Stimulated activated effector memory CD8-positive, alpha-beta T cell treated with anti-CD3 and anti-CD28 coated beads, Interleukin-12 subunit alpha, Interleukin-12 subunit beta, amount 100 ng/mL, for 72 hours (primary cell): ENCODE measurements around the gene PPP6R1.

ENCODE experiments used
- ATAC-seq: fragments of 150-1000 bp; cut with Tn5 transposase; 2 replicates; pipeline ENCODE4 v1.10.0; 2021
- DNase-seq, 2 donors: peaks; one replicate each; pipeline ENCODE4 v3.0.0; 2021 to 2022; ENCODE audit warnings: low spot score in 2 of 2
- H3K27ac Mint-ChIP-seq: one replicate; pipeline ENCODE4 v1.8.0; 2022; ENCODE audit warnings: mild to moderate bottlenecking, mixed read lengths
- H3K36me3 Mint-ChIP-seq: one replicate; pipeline ENCODE4 v1.8.0; 2022; ENCODE audit warnings: mild to moderate bottlenecking, mixed read lengths
- H3K4me1 Mint-ChIP-seq: one replicate; pipeline ENCODE4 v1.8.0; 2022; ENCODE audit warnings: mixed read lengths
- H3K4me3 Mint-ChIP-seq: one replicate; pipeline ENCODE4 v1.8.0; 2022; ENCODE audit warnings: mild to moderate bottlenecking, mixed read lengths
- H3K9me3 Mint-ChIP-seq: one replicate; pipeline ENCODE4 v1.8.0; 2022; ENCODE audit warnings: mixed read lengths

Gene PPP6R1

GRCh38 chr19:55273978-55274707, 15.3 kb upstream of the PPP6R1 start:
- no peak for ATAC-seq
- Mint-ChIP-seq H3K4me3 (no peak overlapping the region), H3K27ac (no peak overlapping the region), H3K36me3 (peaks cover 63% of the 10 kb centered on the region), H3K4me1 (peaks cover 20% of the 10 kb centered on the region), H3K9me3 (no peaks in the 10 kb centered on the region)
- DNase-seq, result no peak

GRCh38 chr19:55272142-55272541, 13.3 kb upstream of the PPP6R1 start:
- ATAC-seq, result no peak
- Mint-ChIP-seq H3K36me3 (peaks cover 60% of the 10 kb centered on the region), H3K9me3 (no peaks in the 10 kb centered on the region), H3K4me1 (peaks cover 11% of the 10 kb centered on the region), H3K27ac (peak overlapping the region; percentile 21), H3K4me3 (no peak overlapping the region)
- DNase-seq, result no peak

- H3K27ac Mint-ChIP-seq, result no peak overlapping the region
- peaks cover 4% of the 10 kb centered on the region for H3K9me3 Mint-ChIP-seq
- H3K36me3 Mint-ChIP-seq, result peaks cover 55% of the 10 kb centered on the region
- H3K4me1 Mint-ChIP-seq, result peaks cover 9% of the 10 kb centered on the region
- ATAC-seq (peak; percentile 19), DNase-seq (no peak)
- no peak overlapping the region for H3K4me3 Mint-ChIP-seq
Observed at GRCh38 chr19:55270172-55270942, 11.5 kb upstream of the PPP6R1 start.

- no peak overlapping the region for H3K27ac Mint-ChIP-seq
Observed at GRCh38 chr19:55269299-55269698, 10.5 kb upstream of the PPP6R1 start.

GRCh38 chr19:55266840-55267239, 8.0 kb upstream of the PPP6R1 start:
- peak overlapping the region; percentile 63 for H3K27ac Mint-ChIP-seq
- DNase-seq, result no peak
- ATAC-seq, result no peak
- H3K9me3 Mint-ChIP-seq, result peaks cover 4% of the 10 kb centered on the region
- peaks cover 26% of the 10 kb centered on the region for H3K36me3 Mint-ChIP-seq
- H3K4me1 Mint-ChIP-seq, result peaks cover 9% of the 10 kb centered on the region
- H3K4me3 Mint-ChIP-seq, result no peak overlapping the region

More at GRCh38 chr19:55269299-55269698, 10.5 kb upstream of the PPP6R1 start:
- H3K4me1 Mint-ChIP-seq, result peaks cover 9% of the 10 kb centered on the region
- peaks cover 45% of the 10 kb centered on the region for H3K36me3 Mint-ChIP-seq
- no peak for ATAC-seq
- no peak overlapping the region for H3K4me3 Mint-ChIP-seq
- H3K9me3 Mint-ChIP-seq, result peaks cover 4% of the 10 kb centered on the region
- no peak for DNase-seq

GRCh38 chr19:55266404-55266803, 7.6 kb upstream of the PPP6R1 start:
- peaks cover 4% of the 10 kb centered on the region for H3K9me3 Mint-ChIP-seq
- H3K4me3 Mint-ChIP-seq, result no peak overlapping the region
- peak overlapping the region; percentile 63 for H3K27ac Mint-ChIP-seq

GRCh38 chr19:55265723-55266386, 7.0 kb upstream of the PPP6R1 start:
- no peak overlapping the region for H3K4me3 Mint-ChIP-seq
- peak overlapping the region; percentile 63 for H3K27ac Mint-ChIP-seq
- H3K36me3 Mint-ChIP-seq, result peaks cover 16% of the 10 kb centered on the region
- H3K4me1 Mint-ChIP-seq, result peaks cover 9% of the 10 kb centered on the region
- peaks cover 4% of the 10 kb centered on the region for H3K9me3 Mint-ChIP-seq
- ATAC-seq, result no peak
- no peak for DNase-seq

More at GRCh38 chr19:55266404-55266803, 7.6 kb upstream of the PPP6R1 start:
- H3K4me1 Mint-ChIP-seq, result peaks cover 9% of the 10 kb centered on the region
- DNase-seq, result no peak
- peaks cover 21% of the 10 kb centered on the region for H3K36me3 Mint-ChIP-seq
- no peak for ATAC-seq

GRCh38 chr19:55265173-55265572, 6.4 kb upstream of the PPP6R1 start:
- ATAC-seq (no peak), DNase-seq (no peak)
- Mint-ChIP-seq H3K4me1 (peaks cover 13% of the 10 kb centered on the region), H3K4me3 (no peak overlapping the region), H3K27ac (no peak overlapping the region), H3K36me3 (peaks cover 9% of the 10 kb centered on the region), H3K9me3 (peaks cover 4% of the 10 kb centered on the region)

- Mint-ChIP-seq H3K9me3 (peaks cover 4% of the 10 kb centered on the region), H3K36me3 (peaks cover 10% of the 10 kb centered on the region), H3K4me1 (peaks cover 18% of the 10 kb centered on the region), H3K4me3 (no peak overlapping the region), H3K27ac (no peak overlapping the region)
- ATAC-seq (no peak), DNase-seq (no peak)
Observed at GRCh38 chr19:55264531-55264930, 5.7 kb upstream of the PPP6R1 start.

- H3K36me3 Mint-ChIP-seq, result peaks cover 26% of the 10 kb centered on the region
- ATAC-seq, result no peak
- no peak for DNase-seq
- H3K4me1 Mint-ChIP-seq, result peaks cover 26% of the 10 kb centered on the region
- H3K4me3 Mint-ChIP-seq, result no peak overlapping the region
- peaks cover 4% of the 10 kb centered on the region for H3K9me3 Mint-ChIP-seq
- peak overlapping the region; percentile 67 for H3K27ac Mint-ChIP-seq
Observed at GRCh38 chr19:55262359-55262758, 3.5 kb upstream of the PPP6R1 start.

GRCh38 chr19:55261671-55262126, 2.9 kb upstream of the PPP6R1 start:
- Mint-ChIP-seq H3K4me3 (no peak overlapping the region), H3K27ac (peak overlapping the region; percentile 67), H3K9me3 (peaks cover 4% of the 10 kb centered on the region), H3K4me1 (peaks cover 32% of the 10 kb centered on the region), H3K36me3 (peaks cover 32% of the 10 kb centered on the region)
- no peak for DNase-seq
- no peak for ATAC-seq

- H3K9me3 Mint-ChIP-seq, result no peaks in the 10 kb centered on the region
- H3K4me3 Mint-ChIP-seq, result peak overlapping the region; percentile 99
- peaks cover 43% of the 10 kb centered on the region for H3K36me3 Mint-ChIP-seq
- ATAC-seq (no peak), DNase-seq (no peak)
- peaks cover 44% of the 10 kb centered on the region for H3K4me1 Mint-ChIP-seq
- H3K27ac Mint-ChIP-seq, result peak overlapping the region; percentile 99
Observed at GRCh38 chr19:55259540-55260210, 858 bp upstream of the PPP6R1 start.

- ATAC-seq (peak; percentile 22), DNase-seq (no peak)
- peaks cover 56% of the 10 kb centered on the region for H3K4me1 Mint-ChIP-seq
- H3K36me3 Mint-ChIP-seq, result peaks cover 48% of the 10 kb centered on the region
- H3K4me3 Mint-ChIP-seq, result peak overlapping the region; percentile 99
- no peaks in the 10 kb centered on the region for H3K9me3 Mint-ChIP-seq
- H3K27ac Mint-ChIP-seq, result peak overlapping the region; percentile 99
Observed at GRCh38 chr19:55258476-55258827, 365 bp downstream of the PPP6R1 start.

- Mint-ChIP-seq H3K4me1 (peaks cover 63% of the 10 kb centered on the region), H3K9me3 (no peaks in the 10 kb centered on the region), H3K4me3 (peak overlapping the region; percentile 99), H3K36me3 (peaks cover 55% of the 10 kb centered on the region), H3K27ac (peak overlapping the region; percentile 99)
- peak in 1 of 2 donors; percentile 68 for DNase-seq
- ATAC-seq, result no peak
Observed at GRCh38 chr19:55257461-55258420, 1.1 kb downstream of the PPP6R1 start.
